Measurements from ENCODE around the gene CYTL1. TPM values are rescaled to one million over a fixed set of nuclear protein-coding genes. Genes with fewer than 3 reads are reported as not detected.
A peak's percentile ranks its signal among the peaks of the same experiment; 100 is the strongest.

Gene CYTL1
- total and polyA plus RNA-seq, 2 of the 13 experiments (the other 11 are each of a cell fraction or from before 2014, with no cell fraction given) = not detected

GRCh38 chr4:5021546-5021945, 2.3 kb upstream of the CYTL1 start (continued):
- TF ChIP-seq ZNF354B (CRISPR knock-in tag; IDR thresholded peaks at IDR 0.05) = no peak
- TF ChIP-seq ISX (CRISPR knock-in tag; conservative IDR thresholded peaks at IDR 0.05) = no peak
- no peak for TF ChIP-seq ZFP1 (CRISPR knock-in tag; IDR thresholded peaks at IDR 0.05)
- no peak for TF ChIP-seq ZBTB40 (IDR thresholded peaks at IDR 0.05)
- TF ChIP-seq ZBTB40 (CRISPR knock-in tag; IDR thresholded peaks at IDR 0.05) = no peak

- FAIRE-seq = no peak
- ChIA-PET CTCF (ENCODE audit: low intra/inter-chr PET ratio, low total read pairs) (no interaction called here), POLR2A (no interaction called here)
These were observed 1.1 kb upstream of the CYTL1 start for GRCh38 chr4:5020341-5020740.

More at GRCh38 chr4:5020341-5020740, 1.1 kb upstream of the CYTL1 start:
- H3K36me3 ChIP-seq (replicated peaks in 1 of 2; ENCODE audit: control insufficient read depth in 1 of 2, insufficient read depth in 2 of 2, low read length in 2 of 2) = no peaks in the 10 kb centered on the region
- H3K79me2 ChIP-seq (ENCODE audit: insufficient read depth, low read length) = no peaks in the 10 kb centered on the region
- H2AFZ ChIP-seq (ENCODE audit: low read length) = no peak overlapping the region
- H3K27me3 ChIP-seq (ENCODE audit: control insufficient read depth in 1 of 2, insufficient read depth in 2 of 2, low read length in 2 of 2) = peaks cover 0 to 64% of the 10 kb centered on the region in 2 experiments; a peak in 3 of 5 replicates
- DNase-seq (ENCODE audit: low spot score) (no peak), ATAC-seq (no peak)
- in situ Hi-C loops (cut with HindIII; ENCODE audit: extremely low pct_ligation_motif_present, low pct_unique_long_range_greater_than_20kb) = no loop called here
- no peak overlapping the region for H3K27ac ChIP-seq (ENCODE audit: extremely low read length, insufficient read depth, low read length)
- no peaks in the 10 kb centered on the region for H4K20me1 ChIP-seq (ENCODE audit: insufficient read depth, low read length)
- BruUV-seq (replicated peaks) = no TSS peak
- H3K4me2 ChIP-seq (ENCODE audit: low read depth, low read length) = no peak overlapping the region
- TF ChIP-seq CREBL2 (CRISPR knock-in tag; IDR thresholded peaks at IDR 0.05; ENCODE audit: borderline replicate concordance) (no peak), KDM6A (CRISPR knock-in tag; IDR thresholded peaks at IDR 0.05; ENCODE audit: low read depth) (no peak), ZNF629 (CRISPR knock-in tag; conservative IDR thresholded peaks at IDR 0.05) (peak; percentile 51)
- H3K4me3 ChIP-seq (replicated peaks in 1 of 3; ENCODE audit: insufficient read depth in 1 of 3, low read depth in 2 of 3, low read length in 3 of 3) = no peak overlapping the region
- intact Hi-C loops (cut with micrococcal nuclease; ENCODE audit: unreplicated experiment) = no loop called here
- H3K9ac ChIP-seq (ENCODE audit: insufficient read depth, low read depth, low read length) = no peak overlapping the region
- no peaks in the 10 kb centered on the region for H3K4me1 ChIP-seq (ENCODE audit: insufficient read depth, low read length)
- WGBS (ENCODE audit: low lambda C conversion rate) = 20% methylated on average over 1 of the region's 1 CpG
- no peaks in the 10 kb centered on the region for H3K9me3 ChIP-seq (ENCODE audit: low read length)
